ENCODE results near the gene TES. TPM values are rescaled to one million over a fixed set of nuclear protein-coding genes. Genes with fewer than 3 reads are reported as not detected.

Gene TES
- total RNA-seq, result 100 to 1,000 TPM; 119 to 122 TPM
- polyA plus RNA-seq, result 100 to 1,000 TPM; 177 to 185 (median 181) TPM
- 92.9 to 245 (median 126) reads per million in 6 experiments for total RNA-seq

- H3K4me1 Mint-ChIP-seq, result peaks cover 21 to 56% (median 42%) of the 10 kb centered on the region in 4 donors
Measured at GRCh38 chr7:116210345-116211005, at the start of gene TES. TSS of gene TES (plus strand) at chr7:116210539. CDS start at chr7:116210708, 169 bp downstream.

GRCh38 chr7:116161728-116162127, 48.6 kb upstream of the TES start:
- Mint-ChIP-seq H3K4me3 (no peak overlapping the region), H3K36me3 (no peaks in the 10 kb centered on the region), H3K27me3 (peaks cover 2 to 12% (median 9%) of the 10 kb centered on the region in 5 donors), H3K4me1 (peaks cover 0 to 28% (median 1%) of the 10 kb centered on the region in 4 donors), H3K27ac (no peak overlapping the region), H3K9me3 (no peaks in the 10 kb centered on the region)
- ATAC-seq (no peak), DNase-seq (no peak)
- POLR2A ChIA-PET, result no interaction called here

More at GRCh38 chr7:116210345-116211005, at the start of gene TES:
- no peaks in the 10 kb centered on the region for H3K27me3 Mint-ChIP-seq
- H3K36me3 Mint-ChIP-seq, result peaks cover 0 to 7% (median 5%) of the 10 kb centered on the region in 3 donors
- ATAC-seq (peak; percentile 54 to 64), DNase-seq (peak; percentile 32 to 69 (median 56))
- POLR2A ChIA-PET, result interaction anchor here (0.7 to 4.2 kb wide), 10 partner anchors 9 to 34 kb away, joined by 4 to 62 read pairs (median 7); no protein-coding TSS in a partner anchor
- H3K9me3 Mint-ChIP-seq, result peaks cover 0 to 9% (median 0%) of the 10 kb centered on the region in 9 donors
- peak within 1 kb of the TSS; percentile 97 to 99 (median 98) for H3K27ac Mint-ChIP-seq
- peak within 1 kb of the TSS; percentile 88 to 99 (median 98) for H3K4me3 Mint-ChIP-seq

GRCh38 chr7:116162254-116162653, 48.1 kb upstream of the TES start:
- Mint-ChIP-seq H3K27ac (no peak overlapping the region), H3K4me1 (peaks cover 1 to 33% (median 5%) of the 10 kb centered on the region in 4 donors), H3K9me3 (no peaks in the 10 kb centered on the region), H3K4me3 (no peak overlapping the region), H3K27me3 (peaks cover 2 to 11% (median 9%) of the 10 kb centered on the region in 5 donors), H3K36me3 (no peaks in the 10 kb centered on the region)
- no peak for DNase-seq
- no peak for ATAC-seq
- POLR2A ChIA-PET, result no interaction called here

- DNase-seq (no peak), ATAC-seq (no peak)
- H3K9me3 Mint-ChIP-seq, result no peaks in the 10 kb centered on the region
- no peaks in the 10 kb centered on the region for H3K36me3 Mint-ChIP-seq
- POLR2A ChIA-PET, result no interaction called here
- peaks cover 2 to 6% (median 4%) of the 10 kb centered on the region in 5 donors for H3K27me3 Mint-ChIP-seq
- H3K27ac Mint-ChIP-seq, result no peak overlapping the region
- H3K4me1 Mint-ChIP-seq, result peaks cover 4 to 36% (median 9%) of the 10 kb centered on the region in 4 donors
- no peak overlapping the region for H3K4me3 Mint-ChIP-seq
Measured at GRCh38 chr7:116162992-116163391, 47.3 kb upstream of the TES start.

- Mint-ChIP-seq H3K27me3 (peaks cover 0 to 6% (median 4%) of the 10 kb centered on the region in 5 donors), H3K27ac (no peak overlapping the region), H3K4me3 (no peak overlapping the region), H3K9me3 (no peaks in the 10 kb centered on the region), H3K4me1 (peaks cover 4 to 35% (median 9%) of the 10 kb centered on the region in 4 donors), H3K36me3 (no peaks in the 10 kb centered on the region)
- ATAC-seq (no peak), DNase-seq (no peak)
- POLR2A ChIA-PET, result no interaction called here
Measured at GRCh38 chr7:116164552-116165306, 45.6 kb upstream of the TES start.

- H3K9me3 Mint-ChIP-seq, result no peaks in the 10 kb centered on the region
- no peak overlapping the region for H3K4me3 Mint-ChIP-seq
- POLR2A ChIA-PET, result no interaction called here
- DNase-seq (no peak), ATAC-seq (no peak)
- peaks cover 4 to 32% (median 9%) of the 10 kb centered on the region in 4 donors for H3K4me1 Mint-ChIP-seq
- no peaks in the 10 kb centered on the region for H3K36me3 Mint-ChIP-seq
- no peak overlapping the region for H3K27ac Mint-ChIP-seq
- peaks cover 0 to 11% (median 3%) of the 10 kb centered on the region in 5 donors for H3K27me3 Mint-ChIP-seq
Measured at GRCh38 chr7:116165717-116166116, 44.6 kb upstream of the TES start.

- POLR2A ChIA-PET, result no interaction called here
- no peak for ATAC-seq
- Mint-ChIP-seq H3K27ac (no peak overlapping the region), H3K4me1 (peaks cover 4 to 32% (median 9%) of the 10 kb centered on the region in 4 donors), H3K4me3 (no peak overlapping the region), H3K9me3 (no peaks in the 10 kb centered on the region), H3K36me3 (no peaks in the 10 kb centered on the region), H3K27me3 (peaks cover 0 to 11% (median 5%) of the 10 kb centered on the region in 5 donors)
- no peak for DNase-seq
Measured at GRCh38 chr7:116166156-116166555, 44.2 kb upstream of the TES start.

- DNase-seq (peak in 2 of 10 donors; percentile 11 to 16), ATAC-seq (peak; percentile 50 to 80)
- no peaks in the 10 kb centered on the region for H3K36me3 Mint-ChIP-seq
- no peaks in the 10 kb centered on the region for H3K9me3 Mint-ChIP-seq
- peak overlapping the region in 3 of 10 donors; percentile 2 to 19 (median 16) for H3K4me3 Mint-ChIP-seq
- peaks cover 0 to 16% (median 7%) of the 10 kb centered on the region in 5 donors for H3K27me3 Mint-ChIP-seq
- peak overlapping the region in 1 of 10 donors; percentile 1 for H3K27ac Mint-ChIP-seq
- POLR2A ChIA-PET, result no interaction called here
- peaks cover 4 to 27% (median 9%) of the 10 kb centered on the region in 4 donors for H3K4me1 Mint-ChIP-seq
Measured at GRCh38 chr7:116167177-116167576, 43.2 kb upstream of the TES start.

GRCh38 chr7:116169060-116169459, 41.3 kb upstream of the TES start:
- POLR2A ChIA-PET, result no interaction called here
- H3K36me3 Mint-ChIP-seq, result no peaks in the 10 kb centered on the region
- H3K4me1 Mint-ChIP-seq, result peaks cover 4 to 25% (median 9%) of the 10 kb centered on the region in 4 donors
- no peaks in the 10 kb centered on the region for H3K9me3 Mint-ChIP-seq
- no peak overlapping the region for H3K4me3 Mint-ChIP-seq
- DNase-seq, result no peak
- ATAC-seq, result no peak
- no peak overlapping the region for H3K27ac Mint-ChIP-seq
- peaks cover 0 to 15% (median 7%) of the 10 kb centered on the region in 5 donors for H3K27me3 Mint-ChIP-seq

- peaks cover 0 to 5% (median 0%) of the 10 kb centered on the region in 9 donors for H3K9me3 Mint-ChIP-seq
- POLR2A ChIA-PET, result no interaction called here
- peaks cover 0 to 15% (median 8%) of the 10 kb centered on the region in 5 donors for H3K27me3 Mint-ChIP-seq
- H3K4me3 Mint-ChIP-seq, result no peak overlapping the region
- ATAC-seq (no peak), DNase-seq (no peak)
- H3K27ac Mint-ChIP-seq, result no peak overlapping the region
- peaks cover 0 to 2% (median 0%) of the 10 kb centered on the region in 3 donors for H3K36me3 Mint-ChIP-seq
- peaks cover 4 to 23% (median 9%) of the 10 kb centered on the region in 4 donors for H3K4me1 Mint-ChIP-seq
Measured at GRCh38 chr7:116170180-116170579, 40.2 kb upstream of the TES start.

- Mint-ChIP-seq H3K27me3 (peaks cover 0 to 15% (median 8%) of the 10 kb centered on the region in 5 donors), H3K4me3 (no peak overlapping the region), H3K27ac (no peak overlapping the region), H3K4me1 (peaks cover 4 to 14% (median 9%) of the 10 kb centered on the region in 4 donors), H3K36me3 (peaks cover 0 to 5% (median 0%) of the 10 kb centered on the region in 3 donors), H3K9me3 (peaks cover 0 to 6% (median 0%) of the 10 kb centered on the region in 9 donors)
- ATAC-seq (no peak), DNase-seq (no peak)
- POLR2A ChIA-PET, result no interaction called here
Measured at GRCh38 chr7:116171094-116171493, 39.2 kb upstream of the TES start.

- Mint-ChIP-seq H3K36me3 (peaks cover 0 to 5% (median 0%) of the 10 kb centered on the region in 3 donors), H3K4me3 (no peak overlapping the region), H3K27me3 (peaks cover 0 to 15% (median 8%) of the 10 kb centered on the region in 5 donors), H3K27ac (no peak overlapping the region), H3K9me3 (peaks cover 0 to 6% (median 0%) of the 10 kb centered on the region in 9 donors), H3K4me1 (peaks cover 1 to 3% (median 2%) of the 10 kb centered on the region in 4 donors)
- DNase-seq, result no peak
- no peak for ATAC-seq
- POLR2A ChIA-PET, result no interaction called here
Measured at GRCh38 chr7:116172353-116172752, 38.0 kb upstream of the TES start.
